HUES6 (cell line): ENCODE data around the gene GRIN3A.
"Not testable (repeated sequence)": the region's sequence is repeated elsewhere in the genome, so short reads cannot be mapped to it uniquely, and the experiment has no call there.

Experiments used
- H3K27ac ChIP-seq: 2 replicates; pipeline ENCODE4 v1.7.0; 2013; ENCODE audit warnings: low read depth, mild to moderate bottlenecking, low read length, inconsistent platforms
- H3K27me3 ChIP-seq: 2 replicates; pipeline ENCODE4 v1.6.1; 2013; ENCODE audit warnings: low read length; ENCODE audit not compliant: control insufficient read depth, insufficient read depth
- H3K36me3 ChIP-seq: 2 replicates; pipeline ENCODE4 v1.6.1; 2013; ENCODE audit warnings: low read length; ENCODE audit not compliant: control insufficient read depth, insufficient read depth
- H3K4me1 ChIP-seq: 2 replicates; pipeline ENCODE4 v1.6.1; 2013; ENCODE audit warnings: low read length; ENCODE audit not compliant: control insufficient read depth, insufficient read depth
- H3K4me3 ChIP-seq: 2 replicates; pipeline ENCODE4 v1.5.1; 2013; ENCODE audit warnings: low read depth, low read length
- H3K9ac ChIP-seq: one replicate; pipeline ENCODE4 v1.6.1; 2013; ENCODE audit warnings: mild to moderate bottlenecking, low read length
- H3K9me3 ChIP-seq: 2 replicates; pipeline ENCODE4 v1.6.1; 2013; ENCODE audit warnings: low read depth, low read length; ENCODE audit not compliant: control insufficient read depth, insufficient read depth

Gene GRIN3A

GRCh38 chr9:101549472-101550098, 188.9 kb downstream of the GRIN3A start:
- not testable (repeated sequence) for H3K4me3 ChIP-seq, H3K27me3 ChIP-seq, H3K9me3 ChIP-seq, H3K27ac ChIP-seq, H3K9ac ChIP-seq, H3K4me1 ChIP-seq
- H3K36me3 ChIP-seq = peaks cover 90% of the 10 kb centered on the region

DNA sequence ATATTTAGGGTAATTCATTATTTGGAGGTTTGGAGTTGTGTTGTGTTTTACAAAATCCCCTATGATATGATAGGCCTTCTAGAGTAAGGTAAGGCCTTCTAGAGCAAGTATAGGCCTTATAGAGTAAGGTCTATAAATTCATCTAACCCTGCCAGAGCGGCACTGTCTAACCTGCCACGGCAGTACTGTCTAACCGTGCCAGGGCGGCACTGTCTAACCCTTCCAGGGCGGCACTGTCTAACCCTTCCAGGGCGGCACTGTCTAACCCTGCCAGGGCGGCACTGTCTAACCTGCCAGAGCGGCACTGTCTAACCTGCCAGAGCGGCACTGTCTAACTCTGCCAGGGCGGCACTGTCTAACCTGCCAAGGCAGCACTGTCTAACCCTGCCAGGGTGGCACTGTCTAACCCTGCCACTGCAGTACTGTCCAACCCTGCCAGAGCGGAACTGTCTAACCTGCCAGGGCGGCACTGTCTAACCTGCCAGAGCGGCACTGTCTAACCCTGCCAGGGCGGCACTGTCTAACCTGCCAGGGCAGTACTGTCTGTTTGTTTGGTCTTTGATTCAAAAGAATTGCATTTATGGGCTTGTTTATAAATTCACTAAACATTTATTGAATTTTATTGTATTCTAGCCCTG, 195.2 kb downstream of the GRIN3A start:
- Histone ChIP-seq H3K9me3 (no peaks in the 10 kb centered on the region), H3K36me3 (peaks cover 76% of the 10 kb centered on the region), H3K27me3 (no peaks in the 10 kb centered on the region), H3K9ac (no peak overlapping the region), H3K27ac (no peak overlapping the region), H3K4me1 (no peaks in the 10 kb centered on the region), H3K4me3 (no peak overlapping the region)

GRCh38 chr9:101540069-101540468, 198.4 kb downstream of the GRIN3A start:
- H3K27ac ChIP-seq = no peak overlapping the region
- H3K36me3 ChIP-seq = peaks cover 74% of the 10 kb centered on the region
- no peak overlapping the region for H3K4me3 ChIP-seq
- no peaks in the 10 kb centered on the region for H3K9me3 ChIP-seq
- no peaks in the 10 kb centered on the region for H3K27me3 ChIP-seq
- H3K4me1 ChIP-seq = no peaks in the 10 kb centered on the region
- no peak overlapping the region for H3K9ac ChIP-seq

DNA sequence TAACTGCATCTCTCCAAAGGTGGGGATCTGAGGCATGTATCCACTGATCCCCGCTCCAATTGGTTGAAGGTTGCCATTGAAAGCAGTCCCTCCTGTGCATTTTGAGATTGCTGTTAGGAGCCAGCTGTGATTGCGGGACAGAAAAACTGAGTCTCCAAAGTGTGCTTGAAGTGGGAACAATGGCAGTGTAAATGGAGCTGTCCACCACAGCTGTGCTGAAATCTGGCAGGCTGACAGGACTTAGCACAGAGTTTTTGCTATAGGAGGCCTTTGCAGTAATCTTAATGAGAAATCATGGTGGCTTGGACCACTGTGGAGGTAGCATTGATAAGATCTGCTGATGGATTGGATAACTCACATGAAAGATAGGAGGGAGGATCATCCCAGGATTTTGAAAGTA, 201.5 kb downstream of the GRIN3A start:
- Histone ChIP-seq H3K4me3 (no peak overlapping the region), H3K9ac (no peak overlapping the region), H3K27ac (no peak overlapping the region), H3K9me3 (no peaks in the 10 kb centered on the region), H3K4me1 (peaks cover 3% of the 10 kb centered on the region; the same call in 1 of the 2 replicates), H3K27me3 (no peaks in the 10 kb centered on the region), H3K36me3 (peaks cover 54% of the 10 kb centered on the region)

- peaks cover 51% of the 10 kb centered on the region for H3K36me3 ChIP-seq
- H3K4me1 ChIP-seq = peaks cover 3% of the 10 kb centered on the region; the same call in 1 of the 2 replicates
- H3K9ac ChIP-seq = no peak overlapping the region
- no peak overlapping the region for H3K27ac ChIP-seq
- H3K4me3 ChIP-seq = no peak overlapping the region
- no peaks in the 10 kb centered on the region for H3K9me3 ChIP-seq
- no peaks in the 10 kb centered on the region for H3K27me3 ChIP-seq
These were observed 202.1 kb downstream of the GRIN3A start for GRCh38 chr9:101536351-101536750.

- H3K27ac ChIP-seq = peak within 1 kb of the TSS; percentile 84
- H3K36me3 ChIP-seq = peaks cover 31% of the 10 kb centered on the region
- peak within 1 kb of the TSS; percentile 88 for H3K4me3 ChIP-seq
- no peaks in the 10 kb centered on the region for H3K9me3 ChIP-seq
- H3K27me3 ChIP-seq = no peaks in the 10 kb centered on the region
- H3K4me1 ChIP-seq = peaks cover 3% of the 10 kb centered on the region; the same call in 1 of the 2 replicates
- H3K9ac ChIP-seq = peak within 1 kb of the TSS; percentile 87
These were observed 204.9 kb downstream of the GRIN3A start, which contains the start of gene RNF20 for GRCh38 chr9:101533334-101534204. TSS of gene RNF20 (plus strand) at chr9:101533853. CDS start at chr9:101535424, 1,571 bp downstream.

DNA sequence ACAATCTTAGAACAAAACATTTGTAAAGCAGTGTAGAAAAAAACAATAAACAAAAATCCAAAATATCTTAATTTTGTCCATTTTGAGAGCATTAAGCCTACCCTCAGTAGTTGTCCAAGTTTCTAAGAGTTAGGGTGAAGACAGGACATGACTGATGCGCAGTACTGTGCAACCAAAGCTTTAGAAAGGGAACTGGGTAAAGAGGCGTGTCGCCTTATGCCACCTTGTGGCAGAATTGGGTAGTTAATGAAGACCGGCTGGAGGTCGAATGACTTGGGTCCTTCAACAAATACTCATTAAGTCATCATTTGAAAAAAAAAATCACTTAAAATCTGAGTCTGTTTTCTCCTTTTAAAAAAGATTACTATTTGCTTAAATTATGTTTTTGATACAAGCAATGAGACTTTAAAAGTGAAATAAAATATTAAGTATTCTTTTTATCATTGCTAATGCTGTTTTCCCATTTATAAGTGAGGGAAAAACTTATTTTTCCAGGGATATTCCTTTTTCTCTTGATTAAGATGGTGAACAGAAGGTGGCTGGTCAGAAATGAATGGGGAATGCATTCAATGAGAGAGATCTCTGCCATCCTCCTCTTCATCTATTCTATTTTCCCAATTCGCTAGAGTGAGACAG, 208.3 kb downstream of the GRIN3A start:
- Histone ChIP-seq H3K4me3 (no peak overlapping the region), H3K36me3 (no peaks in the 10 kb centered on the region; the same call in 1 of the 2 replicates), H3K9me3 (no peaks in the 10 kb centered on the region), H3K27me3 (no peaks in the 10 kb centered on the region), H3K27ac (no peak overlapping the region), H3K4me1 (peaks cover 3% of the 10 kb centered on the region; the same call in 1 of the 2 replicates), H3K9ac (no peak overlapping the region)

DNA sequence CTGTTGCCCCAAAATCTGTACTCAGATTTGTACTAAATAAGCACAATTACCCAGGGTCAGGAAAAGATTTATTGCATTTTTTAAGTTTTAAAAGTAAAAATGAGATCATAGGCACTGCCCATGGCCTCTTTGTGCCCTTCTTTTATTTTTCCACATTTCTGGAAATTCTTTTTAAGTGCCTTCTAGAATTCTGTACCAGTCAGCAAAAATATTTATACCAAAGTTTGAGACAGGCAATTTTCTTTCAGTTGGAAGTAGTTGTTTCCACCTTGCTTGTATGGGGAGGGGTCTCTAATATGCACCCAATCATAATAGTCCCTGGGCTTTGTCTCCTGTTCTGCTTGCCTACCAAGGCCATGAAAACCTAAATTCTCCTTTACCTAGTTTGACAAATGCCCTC, 210.4 kb downstream of the GRIN3A start:
- peaks cover 8% of the 10 kb centered on the region; the same call in 1 of the 2 replicates for H3K4me1 ChIP-seq
- H3K36me3 ChIP-seq = no peaks in the 10 kb centered on the region
- no peaks in the 10 kb centered on the region for H3K27me3 ChIP-seq
- H3K9ac ChIP-seq = no peak overlapping the region
- H3K27ac ChIP-seq = no peak overlapping the region
- no peak overlapping the region for H3K4me3 ChIP-seq
- no peaks in the 10 kb centered on the region for H3K9me3 ChIP-seq

GRCh38 chr9:101527066-101527465, 211.4 kb downstream of the GRIN3A start:
- Histone ChIP-seq H3K36me3 (no peaks in the 10 kb centered on the region), H3K27me3 (no peaks in the 10 kb centered on the region), H3K27ac (no peak overlapping the region), H3K9ac (no peak overlapping the region), H3K9me3 (no peaks in the 10 kb centered on the region), H3K4me3 (no peak overlapping the region), H3K4me1 (peaks cover 6% of the 10 kb centered on the region; the same call in 1 of the 2 replicates)

GRCh38 chr9:101524371-101524770, 214.1 kb downstream of the GRIN3A start:
- Histone ChIP-seq H3K9ac (no peak overlapping the region), H3K27me3 (no peaks in the 10 kb centered on the region), H3K4me3 (no peak overlapping the region), H3K36me3 (no peaks in the 10 kb centered on the region), H3K4me1 (peaks cover 6% of the 10 kb centered on the region; the same call in 1 of the 2 replicates), H3K27ac (no peak overlapping the region), H3K9me3 (no peaks in the 10 kb centered on the region)
